HG03460 (cell line): ENCODE results near the gene INTU.

Source experiments
- ATAC-seq: cut with Tn5 transposase; IDR thresholded peaks from one replicate; pipeline ENCODE4 v1.9.1; 2021; ENCODE audit not compliant: unreplicated experiment

INTU gene

GRCh38 chr4:127737295-127737694, 104.5 kb downstream of the INTU start:
- no peak for ATAC-seq

- ATAC-seq = no peak
These were observed 108.5 kb downstream of the INTU start for GRCh38 chr4:127741247-127741646.

DNA sequence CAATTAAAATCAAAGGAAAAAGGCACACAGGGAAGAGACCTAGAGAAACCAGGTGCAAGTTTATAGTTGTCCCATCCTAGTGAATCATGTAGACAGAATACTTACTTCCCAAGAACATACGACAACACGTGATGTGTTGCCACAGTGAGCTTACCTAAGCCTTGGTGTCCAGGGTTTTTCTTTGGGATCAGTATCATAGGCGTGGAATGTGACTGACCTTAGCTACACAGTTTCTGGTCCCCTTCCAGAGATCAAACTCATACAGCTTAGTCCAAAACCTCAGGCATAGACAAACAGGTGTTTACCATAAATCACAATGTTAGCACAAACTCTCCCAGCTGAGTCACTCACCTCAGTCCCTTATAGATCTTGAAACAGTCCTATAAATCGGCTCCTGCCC, 115.1 kb downstream of the INTU start:
- no peak for ATAC-seq

DNA sequence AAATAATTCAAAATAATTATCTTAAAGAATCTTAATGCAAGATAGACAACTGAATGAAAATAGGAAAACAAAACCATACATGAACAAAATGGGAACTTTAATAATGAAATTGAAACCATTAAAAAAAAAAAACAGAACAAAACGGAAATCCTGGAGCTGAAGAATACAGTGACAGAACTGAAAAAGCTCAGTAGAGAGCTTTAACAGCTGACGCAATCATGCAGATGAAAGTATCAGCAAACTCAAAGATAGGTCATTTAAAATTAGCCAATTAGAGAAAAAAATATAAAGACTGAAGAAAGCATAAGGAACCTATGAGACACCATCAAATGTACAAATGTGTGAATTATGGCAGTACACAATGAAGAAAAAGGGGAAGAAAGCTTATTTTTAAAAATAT, 116.2 kb downstream of the INTU start:
- no peak for ATAC-seq

DNA sequence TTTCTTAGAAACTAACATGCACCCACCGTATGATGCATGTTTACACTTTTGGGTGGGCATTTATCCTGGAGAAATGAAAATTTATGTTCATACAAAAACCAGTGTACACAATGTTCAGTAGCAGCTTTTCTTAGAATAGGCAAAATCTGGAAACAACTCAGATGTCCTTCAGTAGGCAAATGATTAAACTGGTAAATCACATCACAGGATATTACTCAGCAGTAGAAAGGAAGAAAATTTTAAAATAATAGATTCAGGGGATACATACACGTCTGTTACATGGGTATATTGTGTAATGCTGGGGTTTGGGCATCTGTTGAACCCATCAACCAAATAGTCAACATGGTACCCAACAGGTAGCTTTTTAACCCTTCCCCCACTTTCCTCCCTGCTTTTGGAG, 124.1 kb downstream of the INTU start:
- ATAC-seq = no peak

DNA sequence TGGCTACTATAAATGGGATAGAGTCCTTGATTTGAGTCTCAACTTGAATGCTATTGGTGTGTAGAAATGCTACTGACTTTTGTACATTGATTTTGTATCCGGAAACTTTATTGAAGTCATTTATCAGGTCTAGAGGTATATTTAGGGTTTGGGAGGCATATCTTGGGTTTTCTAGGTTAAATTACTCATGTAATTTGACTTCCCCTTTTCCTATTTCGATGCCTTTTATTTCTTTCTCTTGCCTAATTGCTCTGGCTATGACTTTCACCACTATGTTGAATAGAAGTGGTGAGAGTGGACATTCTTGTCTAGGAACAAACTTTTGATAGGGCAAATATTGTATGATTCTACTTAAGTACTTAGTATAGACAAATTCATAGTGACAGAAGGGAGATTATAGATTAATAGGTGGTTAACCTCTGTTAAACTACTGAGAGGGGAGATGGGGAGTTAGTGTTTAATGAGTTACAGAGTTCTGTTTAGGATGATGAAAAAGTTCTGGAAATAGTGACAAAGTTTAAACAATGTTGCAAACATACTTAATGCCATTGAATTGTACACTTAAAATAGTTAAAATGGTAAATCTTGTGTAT, 126.6 kb downstream of the INTU start:
- ATAC-seq = peak; percentile 80

DNA sequence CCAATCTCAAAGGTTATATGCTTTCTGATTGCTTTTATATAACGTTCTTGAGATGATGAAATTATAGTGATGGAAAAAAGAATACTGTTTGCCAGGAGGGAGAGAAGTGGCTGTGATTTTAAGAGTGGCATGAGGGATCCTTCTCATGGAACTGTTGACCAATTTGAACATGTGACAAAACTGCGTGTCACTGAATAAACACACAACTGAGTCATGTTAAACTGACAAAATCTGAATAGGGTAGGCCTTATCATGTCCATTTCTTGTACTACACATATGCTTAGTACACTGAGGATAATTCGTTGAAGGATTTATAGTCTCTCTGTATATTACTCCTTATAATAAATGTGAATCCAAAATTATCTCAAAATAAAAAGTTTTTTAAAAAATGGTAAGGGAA, 127.1 kb downstream of the INTU start:
- no peak for ATAC-seq

DNA sequence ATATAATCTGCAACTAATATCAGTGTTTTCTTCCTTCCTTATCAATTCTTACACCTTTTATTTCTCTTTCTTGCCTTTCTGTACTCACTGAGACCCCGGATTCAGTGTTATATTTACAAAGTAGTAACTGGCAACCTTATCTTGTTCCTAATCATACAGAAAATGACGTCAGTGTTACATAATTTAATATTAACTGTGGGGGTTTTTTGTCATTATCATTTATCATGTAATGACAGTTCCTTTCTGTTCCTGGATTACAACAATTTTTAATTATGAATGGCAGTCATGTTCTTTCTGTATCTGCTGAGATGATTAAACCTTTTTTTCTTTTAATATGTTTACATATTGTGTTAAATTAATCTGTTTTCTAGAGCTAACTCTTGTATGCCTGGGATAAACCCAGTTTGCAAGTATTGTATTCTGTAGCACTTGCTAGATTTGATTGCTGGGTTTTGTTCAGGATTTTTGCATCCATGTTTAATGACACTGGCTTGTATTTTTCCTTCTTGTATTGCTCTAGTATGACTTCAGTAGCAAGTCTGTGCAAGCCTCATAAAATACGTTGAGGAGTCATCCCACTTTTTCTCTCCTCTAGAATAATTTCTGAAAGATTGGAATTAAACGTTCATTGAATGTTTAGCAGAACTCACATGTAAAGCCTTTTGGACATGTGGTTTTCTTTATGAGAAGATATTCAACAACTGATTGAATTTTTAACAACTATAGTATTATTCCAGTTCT, 138.9 kb downstream of the INTU start:
- ATAC-seq = no peak

DNA sequence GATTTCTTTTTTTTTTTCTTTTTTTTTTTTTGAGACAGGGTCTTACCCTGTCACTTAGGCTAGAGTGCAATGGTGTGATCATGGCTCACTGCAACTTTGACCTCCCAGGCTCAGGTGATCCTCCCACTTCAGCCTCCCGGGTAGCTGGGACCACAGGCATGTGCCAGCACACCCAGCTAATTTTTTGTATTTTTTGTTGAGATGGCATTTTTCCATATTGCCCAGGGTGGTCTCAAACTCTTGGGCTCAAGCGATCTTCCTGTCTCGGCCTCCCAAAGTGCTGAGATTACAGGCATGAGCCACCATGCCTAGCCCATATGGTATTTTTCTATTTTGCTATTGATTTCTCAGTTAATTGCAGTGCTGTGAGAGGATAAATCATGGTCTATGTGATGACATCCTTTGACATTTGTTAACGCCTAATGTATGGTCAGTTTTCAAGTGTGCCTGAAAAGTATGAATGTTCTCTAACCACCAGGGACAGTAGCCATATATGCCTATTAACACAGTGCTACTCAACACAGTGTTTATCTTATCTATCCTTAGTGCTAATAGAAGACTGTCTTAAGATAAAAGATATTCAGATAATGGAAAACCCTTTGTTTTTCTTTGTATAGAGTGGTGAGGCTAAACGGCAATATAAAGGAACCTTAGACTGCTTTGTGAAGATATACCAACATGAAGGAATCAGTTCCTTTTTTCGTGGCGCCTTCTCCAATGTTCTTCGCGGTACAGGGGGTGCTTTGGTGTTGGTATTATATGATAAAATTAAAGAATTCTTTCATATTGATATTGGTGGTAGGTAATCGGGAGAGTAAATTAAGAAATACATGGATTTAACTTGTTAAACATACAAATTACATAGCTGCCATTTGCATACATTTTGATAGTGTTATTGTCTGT, 140.3 kb downstream of the INTU start:
- no peak for ATAC-seq

DNA sequence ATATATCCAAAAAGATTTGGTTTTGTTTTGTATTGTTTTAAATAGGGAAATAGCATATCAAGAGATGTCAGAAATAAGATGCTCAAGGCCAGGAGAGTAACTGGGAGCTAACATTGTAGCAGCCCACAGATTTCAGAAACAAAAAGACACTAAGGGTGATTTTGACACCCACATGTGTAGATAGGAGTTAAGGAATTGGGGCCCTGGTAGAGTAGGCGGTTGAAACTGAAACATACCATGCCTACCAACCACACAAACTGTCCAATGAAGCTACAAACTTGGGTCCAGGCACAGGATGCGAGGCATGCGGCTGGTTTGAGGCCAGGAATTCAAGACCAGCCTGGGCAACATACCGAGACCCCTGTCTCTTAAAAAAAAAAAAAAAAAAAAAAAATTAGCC, 143.1 kb downstream of the INTU start:
- no peak for ATAC-seq
